ENCODE results near the gene RALY.
"Not testable (repeated sequence)": the region's sequence is repeated elsewhere in the genome, so short reads cannot be mapped to it uniquely, and the experiment has no call there.

The RALY gene

DNA sequence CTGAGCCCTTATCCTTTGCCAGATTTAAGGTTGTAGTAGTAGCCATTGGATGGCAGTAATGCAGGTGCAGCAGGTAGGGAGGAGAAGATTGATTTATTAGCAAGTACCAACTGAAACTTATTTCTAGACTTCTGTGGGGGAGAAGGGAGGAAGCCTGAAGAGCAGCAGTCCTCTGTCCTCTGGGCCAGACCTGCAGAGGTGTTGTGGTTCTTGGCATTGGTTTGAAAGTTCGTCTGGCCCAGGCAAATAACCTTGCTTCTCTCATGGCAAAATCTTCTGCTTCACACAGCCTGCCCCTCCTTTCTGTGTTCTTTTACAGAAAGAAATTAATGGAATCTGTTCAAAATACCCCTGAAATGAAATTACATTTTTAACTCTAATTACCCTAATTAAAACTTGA lies 24.5 kb downstream of the RALY start:
- DNase-seq, result no peak

DNA sequence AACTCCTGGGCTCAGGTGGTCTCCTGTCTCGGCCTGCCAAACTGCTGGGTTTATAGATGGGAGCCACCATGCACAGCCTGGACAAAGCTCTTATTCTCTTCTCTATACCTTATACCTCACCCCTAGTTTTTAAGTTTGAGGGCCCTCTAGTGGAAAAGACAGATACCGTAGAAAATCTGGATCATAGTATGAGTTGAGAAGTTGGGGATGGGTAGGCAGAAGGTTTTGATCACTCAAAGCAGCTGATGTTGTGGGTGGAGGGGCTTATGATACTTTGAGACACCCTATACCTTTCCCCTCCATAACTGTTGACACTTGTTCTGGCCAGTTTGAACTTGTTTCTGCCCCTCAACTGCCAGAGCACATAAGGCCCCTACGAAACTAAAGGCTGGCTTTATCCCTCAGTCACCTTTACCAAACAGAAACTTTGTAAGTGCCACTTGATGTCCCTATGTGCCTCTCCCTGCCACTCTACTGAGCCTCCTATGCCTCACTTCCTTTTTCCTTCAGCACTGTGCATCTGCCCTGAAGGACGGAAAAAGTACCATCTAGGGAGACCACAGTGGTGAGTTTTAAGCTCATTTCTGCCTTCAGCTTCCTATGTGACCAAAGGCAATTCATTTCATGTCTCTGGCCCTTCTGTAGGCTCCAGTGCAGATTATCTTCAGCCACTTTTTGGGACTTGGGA lies 28.6 kb downstream of the RALY start:
- DNase-seq, result no peak

DNA sequence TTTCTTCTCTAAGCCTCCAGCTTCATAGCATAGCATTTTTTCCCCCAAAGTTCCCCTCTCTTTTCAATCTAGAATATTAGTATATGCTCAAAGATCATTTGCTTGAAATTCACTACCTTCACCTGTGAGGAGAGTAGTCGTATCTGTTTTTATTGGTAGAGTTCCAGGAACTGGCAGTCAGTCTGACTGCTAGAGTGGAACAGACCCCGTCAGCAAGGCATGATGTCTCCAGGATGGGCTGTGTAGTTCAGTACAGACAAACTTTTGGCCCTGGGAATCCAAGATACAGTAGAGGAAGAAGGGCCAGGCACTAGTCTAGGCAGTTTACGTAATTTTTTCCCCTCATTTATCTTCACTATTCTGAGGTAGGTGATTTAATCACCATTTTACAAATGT lies 29.1 kb downstream of the RALY start:
- DNase-seq, result no peak

DNA sequence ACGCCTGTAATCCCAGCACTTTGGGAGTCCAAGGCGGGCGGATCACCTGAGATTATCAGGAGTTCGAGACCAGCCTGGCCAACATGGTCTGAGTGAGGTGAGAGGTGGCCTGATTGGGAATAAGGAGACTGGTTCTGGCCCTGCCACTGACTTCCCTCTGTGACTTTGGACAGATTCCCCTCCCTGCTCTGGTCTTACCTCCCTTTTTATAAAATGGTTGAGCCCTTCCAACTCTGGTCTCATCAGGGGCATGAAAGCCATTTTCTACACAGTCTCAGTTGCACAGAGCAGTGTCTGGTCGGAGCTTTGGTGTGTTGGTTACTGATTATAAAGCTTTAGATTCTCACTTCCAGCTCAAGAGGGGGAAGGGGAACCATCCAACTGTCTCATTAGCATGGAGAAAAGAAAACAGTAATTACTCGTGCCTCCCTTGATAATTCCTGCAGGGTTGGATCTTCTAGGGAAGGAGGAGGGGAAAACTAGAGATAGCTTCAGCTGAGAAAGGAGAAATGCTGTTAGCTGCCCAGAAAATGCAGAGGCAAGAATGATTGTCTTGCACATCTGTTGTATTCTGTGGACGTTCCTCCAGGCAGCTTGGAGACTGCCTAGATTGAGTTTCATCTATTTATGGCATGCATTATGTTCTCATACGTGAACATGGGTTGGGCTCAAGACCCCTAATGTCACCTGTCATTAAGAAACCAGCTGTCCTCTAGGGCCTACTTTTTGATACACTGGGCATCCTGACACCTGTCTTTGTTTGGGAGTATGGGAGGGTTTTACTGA lies 30.4 kb downstream of the RALY start:
- no peak for DNase-seq

DNA sequence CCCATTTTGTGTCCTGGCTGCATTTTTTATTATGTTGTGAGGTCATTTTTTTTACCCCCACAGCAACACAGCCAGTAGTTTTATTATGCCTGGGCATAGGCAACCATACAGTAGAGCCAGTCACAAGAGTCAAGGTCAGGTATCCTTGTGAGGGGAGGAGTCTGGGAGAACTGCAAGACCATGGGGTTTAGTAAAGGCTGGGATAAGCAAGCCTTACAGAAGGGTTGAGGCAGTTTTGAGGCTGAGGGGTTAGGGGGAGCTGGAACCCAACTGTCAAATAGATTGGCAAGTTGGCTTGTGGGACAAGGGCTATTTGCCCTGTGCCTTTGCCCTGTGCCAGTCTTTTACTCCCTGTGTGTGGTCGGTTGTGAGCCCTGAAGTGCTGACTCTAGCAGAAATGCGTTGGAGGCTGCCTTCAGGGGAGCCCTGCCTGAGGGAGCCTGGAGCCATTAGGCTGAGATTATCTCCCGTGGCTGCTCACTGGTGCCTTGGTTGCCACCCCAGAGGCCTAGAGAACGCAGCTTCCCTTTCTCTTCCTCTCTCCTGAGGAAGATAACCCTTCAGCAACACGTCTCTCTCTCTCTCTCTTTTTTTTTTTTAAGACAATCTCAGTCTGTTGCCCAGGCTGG lies 31.1 kb downstream of the RALY start:
- DNase-seq, result no peak

DNA sequence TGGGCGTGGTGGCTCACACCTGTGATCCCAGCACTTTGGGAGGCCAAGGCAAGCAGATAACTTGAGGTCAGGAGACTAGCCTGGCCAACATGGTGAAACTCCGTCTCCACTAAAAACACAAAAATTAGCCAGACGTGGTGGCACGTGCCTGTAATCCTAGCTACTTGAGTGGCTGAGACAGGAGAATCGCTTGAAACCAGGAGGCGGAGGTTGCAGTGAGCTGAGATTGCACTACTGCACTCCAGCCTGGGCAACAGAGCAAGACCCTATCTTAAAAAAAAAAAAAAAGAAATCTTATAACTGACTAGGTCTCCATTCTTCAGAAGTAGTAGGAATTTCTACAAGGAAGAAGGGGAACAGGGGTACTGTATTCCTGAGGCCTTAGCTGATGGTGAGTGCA lies 34.3 kb downstream of the RALY start:
- not testable (repeated sequence) for DNase-seq

DNA sequence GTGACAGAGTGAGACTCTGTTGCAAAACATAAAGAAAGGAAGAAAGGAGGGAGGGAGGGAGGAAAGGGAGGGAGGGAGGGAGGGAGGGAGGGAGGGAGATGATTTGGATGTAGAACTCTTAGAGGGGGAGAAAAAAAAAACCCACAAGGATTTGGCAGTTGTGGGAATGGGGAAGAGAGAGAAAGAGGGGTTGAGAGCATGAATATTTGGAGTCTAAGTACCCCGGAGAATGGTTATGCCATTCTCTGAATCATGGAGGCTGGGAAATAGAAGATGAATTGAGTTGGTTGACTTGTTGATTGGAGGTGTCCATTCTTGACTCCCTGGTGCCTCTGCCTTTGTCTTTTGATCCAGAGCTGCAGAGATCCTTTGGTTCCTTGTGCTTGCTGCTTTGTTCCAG lies 35.7 kb downstream of the RALY start:
- DNase-seq, result no peak

DNA sequence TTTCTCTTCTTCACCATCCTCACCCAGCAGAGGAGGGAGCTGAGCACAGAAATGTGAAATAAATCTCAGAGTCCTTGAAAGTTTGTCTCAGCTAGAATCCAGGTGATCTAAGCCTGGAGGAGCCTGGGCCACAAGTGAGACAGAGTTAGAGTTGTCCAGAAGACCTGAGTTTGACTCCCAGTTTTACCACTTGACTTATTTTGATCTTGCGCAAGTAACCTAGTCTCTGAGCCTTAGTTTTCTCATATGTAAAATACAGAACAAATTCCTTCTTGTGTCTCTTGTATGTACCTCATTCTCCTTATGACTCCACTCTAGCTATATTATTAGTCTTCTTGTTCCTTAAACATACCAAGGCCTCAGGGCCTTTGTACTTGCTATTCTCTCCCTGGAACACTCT lies 36.7 kb downstream of the RALY start:
- DNase-seq, result no peak

DNA sequence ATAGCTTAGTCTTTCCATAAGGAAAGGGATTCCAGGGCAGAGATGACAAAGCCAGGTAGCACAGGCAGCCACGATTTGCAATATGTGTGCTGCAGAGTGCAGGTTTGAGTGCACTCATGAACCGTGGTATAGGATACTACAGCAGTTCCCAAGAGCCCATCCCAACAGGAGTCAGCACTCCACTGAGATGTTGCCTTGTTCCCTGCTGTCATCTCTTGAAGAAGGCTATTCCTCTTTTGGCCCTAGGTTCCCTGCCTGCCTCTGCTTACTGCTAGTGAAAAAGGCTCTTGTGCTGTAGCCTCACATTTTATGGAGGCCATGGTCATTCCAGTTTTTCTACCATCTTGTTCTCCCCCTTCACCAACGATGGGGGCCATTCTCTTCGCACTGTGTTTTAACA lies 40.2 kb downstream of the RALY start:
- no peak for DNase-seq

DNA sequence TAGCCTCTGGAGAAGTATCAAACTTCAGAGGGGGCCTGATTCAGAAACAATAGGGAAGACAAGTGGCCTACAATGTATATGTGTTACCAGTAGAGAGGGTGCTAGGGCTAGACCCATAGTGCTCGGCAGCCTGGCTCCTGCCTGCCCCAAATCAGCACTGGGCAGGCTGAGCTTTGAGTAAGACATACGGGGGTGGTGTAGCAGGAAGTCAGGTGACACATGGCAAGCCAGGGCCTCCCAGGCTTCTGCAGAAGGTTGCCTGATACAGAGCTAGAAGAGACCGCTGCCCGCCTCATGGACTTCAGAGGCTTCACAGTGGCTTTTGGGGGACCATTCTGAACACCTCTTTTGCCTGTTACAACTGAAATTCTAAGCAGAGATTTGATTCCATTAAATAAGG lies 43.4 kb downstream of the RALY start:
- DNase-seq, result peak; percentile 17

DNA sequence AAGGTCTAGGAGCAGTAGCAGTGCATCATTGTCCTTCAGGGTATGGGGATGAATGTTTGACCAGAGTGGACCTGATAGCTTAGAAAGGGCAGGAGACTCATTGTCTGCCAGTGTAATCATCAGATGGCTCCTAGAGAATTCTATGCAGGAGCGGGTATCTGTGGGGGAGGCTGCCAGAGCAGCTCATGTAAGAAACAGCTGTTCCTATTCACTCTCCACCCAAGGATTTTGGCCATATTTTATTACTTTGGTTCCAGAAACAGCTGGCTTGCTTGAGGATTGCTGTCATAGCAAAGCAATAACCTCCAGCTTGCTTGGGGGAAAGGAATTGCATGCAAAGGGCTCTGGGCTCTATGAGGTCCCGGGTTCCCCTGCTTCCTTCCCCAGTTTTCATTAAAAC lies 44.1 kb downstream of the RALY start:
- DNase-seq, result no peak

DNA sequence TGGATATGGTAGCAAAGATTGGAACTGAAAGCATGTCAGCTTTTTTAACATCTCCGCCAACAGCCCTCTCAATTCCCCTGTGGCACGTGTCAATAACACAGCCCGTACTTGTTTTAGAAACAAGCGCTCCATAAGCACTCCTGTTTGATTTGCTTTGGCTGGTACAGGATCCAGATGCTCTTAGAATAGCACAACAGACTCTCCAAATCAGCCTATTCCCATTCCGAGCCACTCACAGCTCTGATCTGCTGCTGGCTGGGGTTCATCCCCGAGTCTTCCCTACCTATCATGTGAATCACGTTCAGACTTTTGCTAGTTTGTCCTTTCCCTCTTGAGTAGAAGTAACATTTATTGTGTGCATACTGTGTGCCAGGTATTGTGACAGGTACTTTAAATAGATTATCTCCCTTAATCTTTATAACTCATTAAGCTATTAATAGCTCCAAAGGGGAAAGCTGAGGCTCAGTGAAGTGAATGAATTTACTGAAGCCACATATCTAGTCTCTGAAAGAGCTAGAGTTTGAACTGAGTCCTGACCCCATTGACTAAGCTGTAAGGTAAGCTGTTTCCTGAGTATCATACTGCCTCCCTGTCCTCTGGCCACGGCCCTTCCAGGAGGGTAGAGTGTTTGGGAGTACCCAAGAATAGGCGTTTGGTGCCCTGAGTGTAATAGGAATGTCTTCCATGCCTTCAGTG lies 46.7 kb downstream of the RALY start:
- no peak for DNase-seq

DNA sequence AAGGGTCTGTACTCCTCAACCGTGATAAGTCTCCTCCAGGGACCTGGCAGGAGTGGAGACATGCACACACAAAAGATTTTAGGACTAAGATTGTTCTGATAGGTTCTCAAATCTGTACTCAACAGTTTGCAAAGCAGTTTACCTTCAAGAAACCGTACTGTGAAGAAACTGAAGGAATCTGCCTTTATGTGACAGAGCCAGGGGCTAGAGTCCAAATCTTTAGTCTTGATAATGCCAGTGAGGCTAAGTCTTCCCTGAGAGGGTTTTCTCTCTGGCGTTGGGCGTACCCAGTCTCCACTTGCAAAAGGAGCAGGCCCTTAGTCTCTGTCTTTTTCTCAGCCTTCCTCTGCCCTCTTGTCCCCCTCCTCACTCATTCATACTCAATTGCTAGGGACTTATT lies 47.5 kb downstream of the RALY start:
- DNase-seq, result no peak

DNA sequence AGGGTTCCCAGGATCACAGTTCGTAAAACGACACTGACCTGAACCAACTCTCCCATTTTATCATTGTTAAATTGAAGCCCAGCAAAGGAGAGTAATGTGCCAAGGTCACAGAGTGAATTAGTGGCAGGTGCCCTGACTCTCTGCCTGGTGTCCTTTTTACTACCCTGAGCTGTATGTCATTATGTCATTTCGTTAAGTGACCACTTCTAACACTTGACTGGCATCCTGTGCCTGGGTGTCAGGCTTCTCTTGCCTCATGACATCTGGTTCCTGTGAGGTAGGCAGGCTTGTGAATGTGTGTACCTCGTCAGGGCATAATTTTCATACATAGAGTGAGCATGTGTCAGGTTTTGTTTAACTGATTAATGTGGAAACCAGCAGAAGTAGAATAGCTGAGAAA lies 48.6 kb downstream of the RALY start:
- no peak for DNase-seq

DNA sequence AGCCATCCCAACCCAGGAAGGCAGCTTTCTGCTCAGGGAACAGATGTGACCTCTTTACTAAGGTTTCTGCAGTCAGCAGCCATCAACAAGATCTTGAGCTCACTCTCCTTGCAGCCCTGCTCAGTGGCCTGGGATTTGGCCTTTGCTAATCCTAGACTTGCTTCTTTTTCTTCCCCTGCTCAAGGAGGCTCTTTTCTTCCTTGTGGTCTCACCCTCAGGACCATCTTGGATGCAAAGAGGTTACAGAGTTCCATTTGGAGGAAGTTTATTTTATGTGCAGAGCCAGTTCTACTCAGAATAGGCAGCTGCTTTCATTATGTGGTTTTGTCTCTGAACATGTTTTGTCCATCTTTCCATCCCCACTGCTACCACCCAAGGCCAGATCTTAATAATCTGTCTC lies 49.3 kb downstream of the RALY start:
- DNase-seq, result no peak

DNA sequence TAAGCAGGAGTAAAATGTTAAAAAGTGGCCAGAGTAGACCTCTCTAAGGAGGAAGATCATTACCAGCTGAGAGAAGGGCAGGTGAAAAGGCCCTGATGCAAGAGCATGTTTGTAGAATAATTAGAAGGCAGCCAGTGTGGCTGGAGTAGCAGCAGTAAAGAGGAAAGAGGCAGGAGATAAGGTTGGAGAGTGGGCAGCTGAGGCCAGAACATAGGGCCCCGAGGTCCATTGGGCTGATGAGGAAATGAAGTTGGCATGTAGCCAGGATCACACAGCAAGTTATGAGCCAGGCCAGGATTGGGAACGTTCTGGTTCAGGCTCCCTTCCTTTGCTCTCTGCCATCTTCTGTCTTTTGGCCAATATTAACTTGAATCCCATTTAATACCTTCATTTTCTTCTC lies 51.6 kb downstream of the RALY start:
- DNase-seq, result no peak

DNA sequence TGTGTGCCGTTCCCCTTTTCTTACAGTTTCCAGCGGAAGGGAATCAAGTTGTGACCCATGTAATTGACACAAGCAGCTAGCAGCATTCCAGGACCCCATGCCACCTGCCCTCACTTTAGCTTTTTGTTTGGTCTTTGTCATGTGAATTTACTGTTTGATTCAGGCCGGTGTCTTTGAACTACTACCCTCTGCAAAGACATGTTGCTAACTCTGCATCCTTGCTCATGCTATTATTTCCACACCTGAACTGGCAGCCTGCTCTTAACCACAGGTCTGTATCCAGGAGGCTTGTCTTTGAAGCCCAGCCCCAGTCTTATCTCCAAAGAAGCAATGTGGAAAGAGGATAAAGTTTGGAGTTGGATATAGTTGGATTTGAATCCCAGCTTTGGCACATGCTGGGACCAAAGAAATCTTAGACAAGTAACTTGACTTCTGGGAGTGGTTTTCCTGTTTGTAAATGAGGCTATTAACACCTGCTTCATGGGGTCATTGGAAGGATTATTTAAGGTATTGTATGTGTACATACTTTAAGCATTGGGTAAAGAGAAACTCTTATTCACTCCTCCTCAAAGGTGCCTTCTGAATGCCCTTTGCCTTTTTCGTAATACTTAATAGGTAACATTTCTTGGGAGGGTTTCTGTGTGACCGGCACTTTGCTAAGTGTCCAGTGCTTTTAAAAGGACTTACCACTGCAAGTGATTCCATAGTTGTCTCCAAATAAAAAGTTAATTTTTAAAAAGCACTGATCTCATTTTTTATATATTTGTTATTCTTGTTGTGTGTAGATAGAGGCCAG lies 52.4 kb downstream of the RALY start:
- DNase-seq, result no peak

DNA sequence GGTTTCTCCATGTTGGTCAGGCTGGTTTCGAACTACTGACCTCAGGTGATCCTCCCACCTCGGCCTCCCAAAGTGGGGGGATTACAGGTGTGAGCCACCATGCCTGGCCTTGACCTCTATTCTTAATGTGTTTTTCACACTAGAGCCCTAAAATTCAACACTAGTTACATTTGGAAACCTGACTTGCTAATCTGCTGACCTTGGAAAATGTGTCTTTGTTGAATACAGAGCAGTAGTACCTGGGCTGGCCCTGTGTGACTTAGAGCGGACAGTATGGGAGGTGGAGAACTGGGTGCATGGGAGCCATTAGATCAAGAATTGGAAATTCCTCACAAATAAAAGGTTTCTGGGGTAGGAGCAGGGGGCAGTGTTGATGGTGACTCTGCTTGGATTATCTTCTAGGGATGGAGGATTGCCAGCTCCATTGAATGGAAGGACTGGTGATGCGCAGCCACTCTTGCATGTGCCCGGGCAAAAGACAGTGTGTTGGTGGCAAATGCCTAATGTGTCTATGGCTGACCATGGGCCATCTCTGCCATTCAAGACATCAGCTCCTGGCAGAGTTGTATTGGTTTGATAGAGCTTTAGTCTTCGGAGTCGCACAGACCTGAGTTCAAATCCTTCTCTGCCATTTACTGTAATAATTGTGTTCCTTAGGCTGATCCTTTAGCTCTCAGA lies 53.4 kb downstream of the RALY start:
- no peak for DNase-seq

DNA sequence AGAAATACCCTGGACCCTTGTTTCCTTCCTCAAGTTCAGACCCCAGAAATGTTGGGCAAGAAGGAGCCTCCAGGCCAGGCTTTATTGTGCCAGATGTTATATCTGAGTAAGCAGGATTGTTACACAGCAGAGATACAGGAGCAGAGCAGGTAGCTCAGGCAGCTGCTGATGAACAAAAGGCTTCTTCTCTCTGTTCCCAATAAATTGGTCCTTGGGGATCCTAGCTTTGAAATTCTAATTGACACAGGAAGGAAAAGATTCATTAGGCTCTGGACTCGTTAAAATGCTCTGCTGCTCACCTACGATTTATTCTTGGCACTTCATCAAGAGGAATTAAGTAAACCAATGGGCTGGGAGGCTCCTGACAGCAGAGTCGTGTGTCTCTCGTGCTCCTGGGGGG lies 54.2 kb downstream of the RALY start:
- DNase-seq, result no peak

DNA sequence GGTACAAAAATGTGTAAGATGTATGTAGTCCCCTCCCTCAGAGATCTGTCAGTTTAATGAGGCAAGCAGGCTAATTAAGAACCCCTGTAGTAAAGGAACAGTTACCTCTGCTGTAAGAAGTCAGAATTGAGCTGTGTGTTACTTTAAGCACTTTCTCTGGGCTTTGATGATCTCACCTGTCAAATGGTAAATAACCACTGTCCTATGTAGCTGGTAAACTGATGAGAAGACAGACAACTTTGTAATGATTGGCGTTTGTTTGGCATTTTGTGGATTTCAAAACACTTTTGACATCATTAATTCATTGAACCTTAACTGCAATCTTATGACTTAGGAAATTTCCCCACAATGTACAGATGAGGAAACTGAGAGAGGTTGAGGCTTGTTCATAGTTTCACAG lies 55.7 kb downstream of the RALY start:
- DNase-seq, result no peak

DNA sequence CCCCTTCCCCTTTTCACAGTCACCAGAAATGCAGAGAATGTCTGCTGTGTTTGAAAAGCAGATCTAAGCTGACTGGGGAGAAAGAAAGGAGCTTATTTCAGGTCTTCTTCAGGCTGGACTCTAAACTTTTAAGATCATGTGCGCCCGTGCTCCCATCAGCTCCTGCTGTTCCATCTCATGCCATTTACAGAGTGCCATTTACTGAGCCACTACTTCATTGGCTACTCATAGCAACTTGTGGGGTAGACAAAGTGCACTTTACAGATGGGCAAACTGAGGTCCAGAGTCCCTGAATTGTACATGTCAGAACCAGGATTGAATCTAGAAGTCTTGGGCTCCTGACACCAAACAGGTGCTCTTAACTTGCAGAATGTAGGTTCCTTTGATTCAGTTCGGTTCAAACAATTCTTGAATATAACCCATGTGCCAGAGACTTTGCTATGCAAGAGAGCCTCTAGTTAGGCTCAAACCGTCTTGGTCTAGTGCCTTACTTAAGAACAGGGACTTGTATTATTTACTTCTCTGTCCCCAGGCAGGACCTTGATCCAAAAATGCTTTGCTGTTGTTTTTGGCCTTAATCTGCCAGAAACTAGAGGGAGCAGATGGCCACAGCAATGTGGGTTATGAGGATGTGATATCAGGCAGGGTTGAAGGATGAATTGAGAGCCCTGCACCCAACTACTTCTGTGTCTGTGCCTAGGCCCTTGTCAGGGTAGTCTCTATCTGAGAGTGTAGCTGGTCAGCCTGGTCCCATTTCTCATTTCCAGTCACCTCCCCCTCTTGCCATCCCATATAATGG lies 56.4 kb downstream of the RALY start:
- no peak for DNase-seq
